GM19240 (cell line): ENCODE data around the gene ADGRG6.

ENCODE experiments used
- DNase-seq: peaks from one replicate; pipeline ENCODE4 v3.0.0; 2011; ENCODE audit warnings: low spot score; ENCODE audit not compliant: insufficient read length

ADGRG6 gene

DNA sequence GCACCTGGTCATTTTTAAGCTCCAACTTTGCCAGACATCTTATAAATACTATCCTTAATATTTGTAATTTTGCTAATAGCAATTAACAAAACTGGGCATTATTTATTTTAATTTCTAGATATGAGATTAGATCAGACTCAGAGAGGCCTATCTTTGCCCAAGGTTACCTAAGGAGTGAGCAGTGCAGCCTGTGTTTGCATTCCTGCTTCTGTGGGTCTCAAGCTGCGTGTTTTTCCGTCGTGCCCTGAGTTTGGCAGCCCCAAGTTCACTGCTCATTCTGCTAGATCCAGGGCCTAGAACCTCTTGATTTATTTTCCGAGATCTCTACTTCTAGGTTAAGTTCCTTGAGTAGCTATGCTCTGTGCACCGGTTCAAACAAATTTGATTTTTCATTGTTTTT is 11.0 kb upstream of the ADGRG6 start:
- no peak for DNase-seq

GRCh38 chr6:142291512-142291911 is 10.3 kb upstream of the ADGRG6 start:
- DNase-seq = no peak

DNA sequence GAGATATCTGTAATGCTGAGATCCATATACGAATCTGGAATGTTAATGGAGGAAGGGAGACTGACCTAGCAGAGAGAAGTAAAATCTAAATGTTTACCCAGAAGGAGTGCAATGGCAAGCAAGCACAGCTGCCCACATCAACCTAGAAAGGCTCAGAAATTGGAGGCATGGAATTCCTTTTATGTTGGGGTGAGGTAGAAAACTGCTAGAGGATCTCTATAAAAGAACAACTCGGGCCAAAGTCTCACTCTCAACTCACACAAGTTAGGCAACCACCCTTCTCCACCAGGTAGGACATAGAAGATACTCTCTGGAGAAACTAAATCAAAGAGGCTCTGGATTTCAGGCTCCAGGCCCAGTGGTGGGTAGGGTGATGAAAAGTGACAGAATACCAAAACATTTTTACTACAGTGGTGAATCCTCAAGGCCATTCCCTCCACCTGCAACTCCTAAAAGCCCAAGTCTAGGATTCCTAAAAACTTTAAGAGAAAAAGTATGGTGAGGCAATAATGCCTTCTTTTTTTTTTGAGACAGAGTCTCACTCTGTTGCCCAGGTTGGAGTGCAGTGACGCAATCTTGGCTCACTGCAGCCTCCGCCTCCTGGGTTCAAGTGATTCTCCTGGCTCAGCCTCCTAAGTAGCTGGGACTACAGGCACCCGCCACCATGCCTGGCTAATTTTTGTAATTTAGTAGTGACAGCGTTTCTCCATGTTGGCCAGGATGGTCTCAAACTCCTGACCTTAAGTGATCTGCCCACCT is 9.5 kb upstream of the ADGRG6 start:
- no peak for DNase-seq

GRCh38 chr6:142293121-142293520 is 8.7 kb upstream of the ADGRG6 start:
- no peak for DNase-seq

DNA sequence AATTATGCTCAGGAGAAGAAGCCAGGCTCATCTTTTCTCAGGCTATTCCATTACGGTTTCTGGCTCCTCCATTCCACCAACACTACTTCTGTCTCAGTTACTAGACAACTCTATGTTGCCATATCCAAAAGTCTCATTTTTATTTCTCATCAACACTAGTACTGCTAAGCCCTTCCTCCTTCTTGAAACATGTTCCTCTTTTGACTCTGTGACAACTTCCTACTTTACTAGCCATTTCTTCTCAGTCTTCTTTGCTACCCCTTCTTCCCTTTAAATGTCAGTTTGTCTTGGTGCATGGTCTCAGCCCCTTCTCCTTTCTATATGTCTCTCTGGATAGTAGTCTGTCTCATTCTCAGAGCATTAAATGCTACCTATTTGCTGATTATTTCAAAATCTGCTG is 7.1 kb upstream of the ADGRG6 start:
- DNase-seq = no peak

DNA sequence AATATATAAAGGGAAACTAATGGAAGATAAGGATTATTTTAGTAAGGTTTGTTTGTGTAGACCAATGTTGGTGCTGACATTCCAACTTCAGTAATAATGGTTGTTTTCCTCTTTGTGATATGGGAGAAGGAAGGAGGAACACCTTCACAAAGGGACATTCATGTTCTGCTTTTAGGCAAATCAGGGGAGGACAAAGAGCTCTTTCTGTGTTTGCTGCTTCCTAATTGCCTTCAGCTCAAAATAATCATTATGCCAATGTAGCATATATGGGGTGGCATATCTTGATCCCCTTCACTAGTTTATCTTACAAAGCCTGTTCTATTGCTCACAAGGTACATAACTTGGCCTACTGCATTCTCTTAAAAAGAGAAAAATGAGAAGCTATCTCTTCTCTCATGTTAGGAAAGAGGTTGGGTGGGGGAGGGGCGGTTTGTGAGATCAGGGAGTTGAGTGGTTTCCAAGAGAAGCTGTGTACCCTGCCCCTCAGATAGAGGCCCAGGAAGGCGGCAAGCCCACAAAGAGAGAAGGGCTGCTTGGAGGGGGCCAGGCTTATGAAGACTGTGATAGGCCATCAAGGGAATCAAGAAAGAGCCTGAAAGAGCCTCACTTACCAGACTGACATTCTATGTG is 4.7 kb upstream of the ADGRG6 start:
- DNase-seq = no peak

DNA sequence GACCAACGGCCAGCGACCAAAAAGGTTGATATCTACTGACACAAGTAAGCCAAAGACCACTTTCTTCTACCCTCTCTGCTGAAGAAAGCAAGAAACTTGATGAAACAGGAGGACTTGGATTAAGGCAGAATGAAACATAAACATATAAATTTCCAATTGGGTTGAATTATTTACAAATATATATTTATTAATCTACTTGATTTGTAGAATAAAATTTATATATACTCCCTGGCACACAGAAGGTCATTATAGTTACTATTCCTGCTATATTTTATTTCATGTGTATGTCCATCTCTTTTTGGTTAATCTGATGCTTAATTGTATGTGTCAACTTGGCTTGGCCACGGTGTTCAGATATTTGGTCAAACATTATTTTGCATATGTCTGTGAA is 4.2 kb upstream of the ADGRG6 start:
- DNase-seq = no peak

GRCh38 chr6:142297996-142298753 is 3.6 kb upstream of the ADGRG6 start:
- no peak for DNase-seq

GRCh38 chr6:142300302-142300701 is 1.5 kb upstream of the ADGRG6 start:
- no peak for DNase-seq

GRCh38 chr6:142300758-142301650 is 803 bp upstream of the ADGRG6 start:
- DNase-seq = no peak

- DNase-seq = no peak
These were observed 791 bp downstream of the ADGRG6 start for GRCh38 chr6:142302421-142303175.

GRCh38 chr6:142303176-142303533 is 1.3 kb downstream of the ADGRG6 start:
- no peak for DNase-seq

- DNase-seq = no peak
These were observed 2.4 kb downstream of the ADGRG6 start for GRCh38 chr6:142304241-142304640.

- DNase-seq = no peak
These were observed 4.9 kb downstream of the ADGRG6 start for GRCh38 chr6:142306736-142307135.

DNA sequence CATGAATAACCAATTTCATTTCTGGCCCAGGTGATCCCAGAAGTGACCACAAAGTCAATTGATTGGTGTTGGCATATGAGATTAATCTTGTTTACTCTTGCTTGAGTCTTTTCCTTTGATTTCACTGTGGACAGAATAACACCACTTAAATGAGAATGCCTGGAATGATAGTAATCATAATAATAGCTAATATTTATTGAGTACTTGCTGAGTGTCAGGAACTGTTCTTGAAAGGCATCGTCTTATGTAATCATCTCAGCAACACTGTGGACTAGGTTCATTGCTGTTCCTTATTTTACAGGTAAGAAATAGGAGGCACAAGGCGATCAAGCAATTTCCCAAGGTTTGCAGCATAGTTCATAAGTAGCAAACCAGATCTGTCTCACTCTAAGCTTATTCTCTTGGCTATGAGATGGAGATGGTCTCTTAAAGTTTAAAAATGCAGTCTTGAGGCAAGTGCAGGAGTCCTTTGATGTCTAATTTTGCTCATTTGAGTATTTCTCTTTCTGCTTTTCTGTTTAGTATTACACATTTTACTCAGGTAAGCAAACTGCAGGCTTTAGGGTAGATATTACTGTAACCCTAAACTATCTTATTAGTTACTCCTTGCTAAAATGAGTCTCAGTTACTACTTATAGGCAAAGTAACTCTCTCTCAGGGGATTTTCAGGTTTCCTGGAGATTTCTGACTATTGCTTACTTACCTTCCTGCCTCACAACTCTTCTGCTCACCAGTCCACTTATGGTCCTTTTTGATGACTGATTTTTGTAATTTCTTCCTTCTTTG is 6.3 kb downstream of the ADGRG6 start:
- no peak for DNase-seq

DNA sequence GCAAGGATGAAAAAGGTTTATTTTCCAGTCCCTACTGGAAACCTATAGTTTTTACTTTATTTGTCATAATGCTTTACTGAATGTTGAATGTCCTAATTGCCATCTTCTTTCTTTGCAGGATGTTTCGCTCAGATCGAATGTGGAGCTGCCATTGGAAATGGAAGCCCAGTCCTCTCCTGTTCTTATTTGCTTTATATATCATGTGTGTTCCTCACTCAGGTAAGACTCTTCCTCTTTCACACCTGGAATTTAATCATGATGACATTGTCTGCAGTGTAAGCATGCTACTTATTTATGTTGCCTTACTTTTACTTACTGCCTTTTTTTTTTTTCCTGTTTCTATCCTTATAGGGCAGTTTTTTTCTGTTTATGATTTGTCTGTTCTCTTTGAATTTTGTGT is 7.6 kb downstream of the ADGRG6 start:
- no peak for DNase-seq

GRCh38 chr6:142313284-142313683 is 11.5 kb downstream of the ADGRG6 start:
- DNase-seq = no peak

DNA sequence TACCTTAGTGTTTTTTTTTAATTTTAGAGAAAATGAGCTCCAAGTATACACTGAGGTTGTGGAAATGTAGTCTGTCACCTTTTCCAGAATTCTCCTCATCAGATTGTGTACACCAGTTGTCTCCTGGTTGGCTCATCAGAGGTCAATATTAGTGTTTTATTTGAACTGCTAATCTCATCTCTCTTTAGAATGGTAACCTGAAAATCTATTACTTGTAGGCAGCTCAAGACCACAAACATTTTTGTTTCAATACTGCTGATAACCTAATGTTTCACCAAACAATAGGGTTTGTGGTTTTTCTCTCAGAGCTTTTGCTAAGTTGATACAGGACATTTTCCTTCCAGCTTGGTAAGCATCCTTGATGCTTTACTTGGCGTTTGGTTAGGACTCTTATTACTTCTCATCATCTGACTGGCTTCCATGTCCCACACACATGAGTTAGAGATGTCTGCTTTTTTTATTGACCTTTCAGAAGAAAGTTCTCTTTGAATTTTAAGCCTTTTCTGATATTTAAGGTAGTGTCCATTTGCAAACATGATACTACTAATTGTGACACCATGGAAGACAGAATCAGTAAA is 15.1 kb downstream of the ADGRG6 start:
- no peak for DNase-seq

GRCh38 chr6:142318714-142319113 is 16.9 kb downstream of the ADGRG6 start:
- DNase-seq = no peak

- no peak for DNase-seq
These were observed 18.6 kb downstream of the ADGRG6 start for GRCh38 chr6:142320366-142320765.
